ENCODE results near the gene TTC1. TPM values are rescaled to one million over a fixed set of nuclear protein-coding genes. Genes with fewer than 3 reads are reported as not detected.
"Not testable (repeated sequence)": the region's sequence is repeated elsewhere in the genome, so short reads cannot be mapped to it uniquely, and the experiment has no call there.

Gene TTC1
- polyA plus RNA-seq, 10 donors: 44.3 to 52.6 (median 48.1) TPM

GRCh38 chr5:160036884-160037283 is 27.9 kb downstream of the TTC1 start:
- DNase-seq: no peak

- DNase-seq: no peak
Measured at GRCh38 chr5:160039810-160040470, 31.0 kb downstream of the TTC1 start.

- DNase-seq: no peak
Measured at GRCh38 chr5:160040471-160040835, 31.5 kb downstream of the TTC1 start.

- no peak for DNase-seq
Measured at GRCh38 chr5:160042671-160043070, 33.7 kb downstream of the TTC1 start.

- no peak for DNase-seq
Measured at GRCh38 chr5:160044391-160044804, 35.5 kb downstream of the TTC1 start.

GRCh38 chr5:160044967-160045366 is 36.0 kb downstream of the TTC1 start:
- DNase-seq: no peak

GRCh38 chr5:160047423-160047822 is 38.5 kb downstream of the TTC1 start:
- peak; percentile 41 to 81 (median 75) for DNase-seq

GRCh38 chr5:160048131-160048530 is 39.2 kb downstream of the TTC1 start:
- DNase-seq: no peak

GRCh38 chr5:160049099-160049498 is 40.2 kb downstream of the TTC1 start:
- no peak for DNase-seq

- no peak for DNase-seq
Measured at GRCh38 chr5:160054047-160054446, 45.1 kb downstream of the TTC1 start.

- no peak for DNase-seq
Measured at GRCh38 chr5:160054831-160055230, 45.9 kb downstream of the TTC1 start.

- no peak for DNase-seq
Measured at GRCh38 chr5:160057256-160057655, 48.3 kb downstream of the TTC1 start.

GRCh38 chr5:160060001-160060400 is 51.1 kb downstream of the TTC1 start:
- DNase-seq: no peak

- no peak for DNase-seq
Measured at GRCh38 chr5:160061770-160062169, 52.8 kb downstream of the TTC1 start.

GRCh38 chr5:160064417-160064810 is 55.5 kb downstream of the TTC1 start:
- no peak for DNase-seq

- no peak for DNase-seq
Measured at GRCh38 chr5:160064995-160065614, 56.2 kb downstream of the TTC1 start.

GRCh38 chr5:160069120-160069519 is 60.2 kb downstream of the TTC1 start:
- not testable (repeated sequence) for DNase-seq

GRCh38 chr5:160071516-160071915 is 62.6 kb downstream of the TTC1 start:
- peak in 2 of 3 donors; percentile 49 to 82 for DNase-seq

- DNase-seq: no peak
Measured at GRCh38 chr5:160071916-160072315, 63.0 kb downstream of the TTC1 start.

GRCh38 chr5:160075073-160075472 is 66.1 kb downstream of the TTC1 start:
- no peak for DNase-seq

GRCh38 chr5:160076997-160077396 is 68.1 kb downstream of the TTC1 start:
- DNase-seq: no peak

- no peak for DNase-seq
Measured at GRCh38 chr5:160079753-160080152, 70.8 kb downstream of the TTC1 start.

- DNase-seq: no peak
Measured at GRCh38 chr5:160081495-160081894, 72.6 kb downstream of the TTC1 start.
